Right kidney (tissue), 1 donor: ENCODE data around the gene BGN.

ENCODE experiments used
- DNase-seq: peaks from one replicate; pipeline ENCODE4 v3.0.0-alpha.2; 2016

Gene BGN

GRCh38 chrX:153504445-153505016, 9.8 kb downstream of the BGN start:
- DNase-seq: no peak

DNA sequence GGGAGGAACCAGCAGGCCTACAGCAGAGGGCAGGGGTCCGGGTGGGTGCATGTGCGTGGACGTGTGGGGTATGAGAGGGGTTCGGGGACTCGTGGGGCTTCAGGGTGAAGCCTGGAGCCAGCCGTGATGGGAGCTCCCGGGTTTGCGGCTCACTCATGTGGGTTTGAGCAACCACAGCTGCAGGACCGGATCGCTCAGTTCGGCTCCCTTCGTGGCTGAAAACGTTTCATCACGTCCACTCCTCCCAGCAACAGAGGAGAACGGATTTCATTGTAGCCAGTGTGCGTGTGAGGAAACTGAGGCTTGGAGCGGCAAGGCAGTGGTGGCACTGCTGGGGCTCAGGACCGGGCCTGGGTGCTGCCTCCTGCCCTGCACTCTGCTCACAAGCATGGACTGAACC, 10.6 kb downstream of the BGN start:
- no peak for DNase-seq

DNA sequence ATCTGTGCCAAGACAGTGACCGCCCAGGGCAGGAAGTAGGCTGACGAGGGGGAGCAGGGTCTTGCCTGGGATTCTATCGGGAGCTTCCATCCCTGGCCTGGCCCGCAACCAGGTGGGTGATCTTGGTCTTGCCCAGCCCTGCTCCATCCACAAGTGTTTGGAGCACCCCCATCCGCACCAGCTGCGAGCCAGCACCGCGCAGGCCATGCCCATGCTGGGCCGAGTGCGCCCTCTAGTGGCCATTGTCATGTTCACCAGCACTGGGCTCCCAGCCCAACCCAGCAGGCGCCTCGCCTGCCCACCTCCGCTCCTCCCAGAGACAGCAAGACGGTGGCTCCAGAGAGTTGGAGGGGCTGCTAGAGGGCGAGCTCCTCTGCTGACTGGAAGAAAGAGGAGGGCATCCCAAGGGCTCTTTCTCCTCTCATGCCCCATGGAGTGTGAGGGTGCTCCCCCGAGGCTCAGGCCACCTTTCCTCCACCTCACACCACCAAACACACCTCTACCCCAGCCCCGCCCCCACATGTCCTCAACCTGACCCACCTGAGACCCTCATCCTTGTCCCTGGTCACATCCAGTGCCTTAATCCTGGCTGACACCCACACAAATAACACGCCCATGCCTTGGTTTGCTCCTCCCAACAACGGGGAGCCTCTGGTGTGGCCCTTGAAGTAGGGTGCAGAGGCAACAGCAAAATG, 12.9 kb downstream of the BGN start:
- DNase-seq: peak; percentile 64

GRCh38 chrX:153509592-153509991, 14.8 kb downstream of the BGN start:
- DNase-seq: no peak

- no peak for DNase-seq
These were observed 15.6 kb downstream of the BGN start for GRCh38 chrX:153510383-153510782.

DNA sequence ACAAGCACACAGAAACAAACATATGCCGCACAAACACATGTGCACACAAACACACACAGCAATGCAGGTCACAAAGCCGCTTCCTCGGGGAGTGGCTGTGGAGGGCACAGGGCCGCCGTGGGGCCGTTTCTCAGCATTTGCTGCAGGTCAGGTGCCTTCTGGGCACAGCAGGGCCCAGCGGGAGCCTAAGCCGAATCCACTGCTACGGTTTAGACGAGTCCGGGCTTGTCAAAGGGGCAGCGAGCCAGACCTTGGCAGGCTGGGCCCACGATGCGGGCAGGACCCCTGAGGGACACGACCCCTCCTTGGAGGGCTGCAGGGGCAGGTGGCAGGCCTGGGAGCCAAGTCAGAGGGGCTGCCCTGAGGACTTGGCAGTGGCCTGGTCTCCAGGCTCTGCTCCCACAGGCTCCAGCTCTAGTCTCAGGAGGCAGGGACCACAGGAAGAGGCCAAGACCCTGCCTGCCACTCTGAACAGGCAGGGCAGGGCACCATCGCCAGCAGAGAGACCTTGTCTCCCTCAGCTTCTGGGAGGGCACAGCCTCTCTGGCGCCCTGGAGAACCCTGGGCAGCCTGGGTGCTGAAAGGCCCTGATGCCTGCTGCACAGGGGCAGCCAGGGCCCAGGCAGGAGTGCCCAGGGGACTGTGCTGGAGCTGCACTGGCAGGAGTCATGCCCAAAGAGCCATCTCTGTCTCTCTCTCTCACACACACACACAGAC, 17.2 kb downstream of the BGN start:
- DNase-seq: no peak

GRCh38 chrX:153512501-153512893, 17.7 kb downstream of the BGN start:
- no peak for DNase-seq

DNA sequence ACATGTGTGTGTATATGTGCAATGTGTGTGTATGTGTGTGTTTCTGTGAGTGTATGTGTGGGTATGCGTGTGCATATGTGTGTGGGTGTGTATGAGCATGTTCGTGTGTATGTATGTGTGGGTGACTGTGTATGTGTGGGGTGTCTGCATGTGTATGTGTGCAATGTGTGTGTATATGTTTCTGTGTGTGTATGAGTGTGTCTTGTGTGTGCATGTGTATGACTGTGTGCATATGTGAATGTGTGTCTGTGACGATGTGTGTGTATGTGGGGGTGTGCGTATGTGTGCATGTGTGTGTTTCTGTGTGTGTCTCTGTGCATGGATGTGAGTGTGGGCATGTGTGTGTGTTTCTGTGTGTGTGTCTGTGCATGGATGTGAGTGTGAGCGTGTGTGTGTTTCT, 18.5 kb downstream of the BGN start:
- no peak for DNase-seq

GRCh38 chrX:153514259-153514658, 19.5 kb downstream of the BGN start:
- no peak for DNase-seq

GRCh38 chrX:153515435-153515834, 20.7 kb downstream of the BGN start:
- no peak for DNase-seq

DNA sequence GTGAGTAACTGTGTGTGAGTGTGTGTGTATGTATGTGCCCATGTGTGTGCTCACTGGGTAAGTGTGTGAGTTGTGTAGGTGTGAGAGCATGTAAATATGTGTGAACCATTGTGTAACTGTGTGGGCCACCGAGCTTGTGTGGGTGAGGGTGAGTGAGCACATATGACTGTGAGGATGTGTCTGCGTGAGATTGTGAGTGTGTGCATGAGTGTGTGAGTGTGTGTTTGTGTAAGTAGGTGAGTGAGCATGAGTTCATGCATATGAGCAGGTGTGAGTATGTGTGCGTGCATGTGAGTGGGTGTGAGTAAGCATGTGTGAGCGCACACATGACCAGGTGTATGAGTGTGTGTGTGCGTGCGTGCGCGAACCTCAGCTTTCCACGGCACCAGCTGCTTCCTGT, 21.3 kb downstream of the BGN start:
- no peak for DNase-seq

DNA sequence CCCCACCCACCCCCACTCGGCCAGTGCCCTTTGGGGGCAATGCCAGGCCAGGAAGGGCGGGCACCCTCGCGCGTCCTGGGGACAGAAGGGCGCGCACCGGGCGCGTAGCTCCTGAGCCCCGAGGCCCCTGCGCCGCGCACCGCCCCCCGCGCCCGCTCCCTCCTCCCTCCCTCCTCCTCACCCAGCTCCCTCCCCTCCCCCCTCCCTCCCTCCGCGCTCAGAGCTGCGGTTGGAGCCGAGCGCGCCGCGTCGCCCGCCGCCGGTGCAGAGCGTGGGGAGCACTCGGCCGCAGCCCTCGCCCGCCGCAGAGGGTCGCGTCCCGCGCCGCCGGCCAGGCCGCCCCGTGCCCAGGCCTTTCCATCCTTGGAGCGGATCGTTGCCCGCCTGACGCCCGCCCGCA, 22.6 kb downstream of the BGN start, which contains the start of gene ATP2B3:
TSS of gene ATP2B3 (plus strand) at position 220 of the 400 bp plus-strand sequence. CDS start 18,606 bp downstream, outside the sequence.
- no peak for DNase-seq

DNA sequence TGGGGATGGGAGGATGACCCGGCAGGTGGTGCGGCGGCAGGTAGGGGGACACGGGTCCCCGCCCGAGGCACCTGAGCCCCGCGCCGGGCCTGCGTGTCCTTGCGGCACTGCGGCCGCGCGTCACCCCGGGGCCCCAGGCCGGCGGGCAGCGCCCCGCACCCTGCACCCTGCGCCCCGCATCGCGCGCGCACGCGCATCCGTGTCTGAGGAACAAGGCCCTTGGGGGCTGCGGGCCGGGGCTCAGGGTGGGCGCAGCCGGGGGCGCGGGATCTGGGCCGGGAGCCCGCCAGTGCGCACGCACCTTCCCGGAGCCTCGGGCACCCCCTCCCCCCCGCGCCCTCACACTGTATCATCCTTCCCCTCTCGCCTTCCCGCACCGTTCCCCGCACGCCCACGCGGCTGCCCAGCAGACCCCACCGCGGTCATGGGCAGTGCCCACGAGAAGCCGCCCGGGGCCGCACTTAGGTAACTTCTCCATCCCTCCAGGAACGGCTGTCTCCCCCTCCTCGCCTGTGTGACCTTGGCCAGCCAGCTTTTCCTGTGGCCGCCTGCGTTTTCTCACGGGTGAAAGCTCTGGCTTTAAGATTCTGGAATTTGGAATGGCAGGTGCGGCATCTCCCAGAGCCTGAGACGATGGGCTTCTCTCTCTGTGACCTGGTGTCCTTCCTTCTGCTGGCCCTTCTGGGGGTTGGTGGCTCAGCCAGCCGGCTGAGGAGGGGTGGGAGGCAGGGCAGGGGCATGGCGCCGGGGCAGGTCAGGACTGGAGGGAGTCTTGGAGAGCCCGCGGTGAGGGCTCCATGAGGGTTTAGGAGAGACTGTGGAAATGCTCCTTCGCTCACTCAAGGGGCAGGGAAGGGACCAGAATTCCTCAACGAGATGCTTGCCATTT, 23.4 kb downstream of the BGN start:
- no peak for DNase-seq

DNA sequence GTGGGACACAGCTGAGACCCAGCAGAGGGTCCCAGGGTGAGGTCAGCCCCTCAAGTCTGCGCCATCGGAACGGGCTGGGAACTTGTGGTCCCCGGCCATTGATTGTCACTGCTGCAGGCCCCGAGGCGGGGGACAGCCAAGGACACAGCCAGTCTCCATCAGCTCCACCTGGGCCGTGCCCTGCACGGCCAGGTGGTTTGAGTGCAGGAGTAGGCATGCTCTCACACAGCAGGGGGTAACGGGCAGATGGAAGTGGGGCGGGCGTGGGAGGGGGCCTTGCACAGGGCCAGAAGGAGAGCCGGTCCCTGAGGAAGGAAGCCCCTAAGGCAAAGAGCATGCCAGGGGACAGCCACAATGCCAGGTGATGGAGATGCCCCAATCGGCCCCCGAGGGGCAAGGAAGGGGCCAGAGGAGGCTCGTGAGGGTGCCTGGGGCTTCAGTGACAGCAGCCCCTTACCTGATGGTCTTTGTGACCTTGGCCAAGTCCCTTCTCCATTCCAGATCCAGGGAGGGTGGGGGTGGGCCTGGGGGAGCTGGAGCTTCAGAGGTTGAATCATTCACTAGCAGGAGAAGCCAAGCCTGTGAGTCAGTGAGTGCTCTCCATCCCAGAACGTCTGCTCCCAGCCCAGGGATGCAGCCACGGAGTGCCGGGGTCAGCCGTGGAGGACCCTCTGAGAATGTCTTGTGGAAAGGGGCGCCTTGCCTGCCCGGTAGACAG, 24.9 kb downstream of the BGN start:
- no peak for DNase-seq

DNA sequence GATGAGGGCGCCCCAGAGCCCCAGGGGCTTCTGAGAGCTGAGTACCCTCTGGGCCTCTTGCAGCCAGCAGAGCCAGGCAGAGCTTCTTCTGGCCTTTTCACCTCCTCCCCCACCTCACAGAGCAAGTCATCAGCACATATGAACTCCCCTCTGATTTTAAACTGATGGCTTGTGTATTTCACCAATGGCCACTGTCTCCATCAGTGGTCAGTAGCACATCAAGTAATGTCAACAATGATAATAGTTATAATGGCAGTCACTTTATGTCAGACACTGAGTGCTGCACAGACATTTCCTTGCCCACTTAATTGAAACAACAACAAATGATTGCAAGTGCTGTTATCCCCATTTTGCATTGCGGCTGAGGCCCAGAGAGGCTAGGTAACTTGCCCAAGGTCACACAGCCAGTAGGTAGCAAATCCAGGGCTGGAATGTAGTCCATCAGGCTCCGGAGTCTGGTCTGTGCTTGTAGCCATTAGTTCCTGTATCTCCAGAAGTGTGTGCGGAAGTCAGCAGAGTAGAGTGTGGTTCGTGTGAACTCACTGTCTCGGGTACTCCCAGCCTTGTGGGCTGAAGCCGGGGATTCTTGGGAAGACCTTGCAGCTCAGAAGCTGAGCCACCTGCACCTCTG, 25.6 kb downstream of the BGN start:
- no peak for DNase-seq

GRCh38 chrX:153521034-153521433, 26.3 kb downstream of the BGN start:
- no peak for DNase-seq

DNA sequence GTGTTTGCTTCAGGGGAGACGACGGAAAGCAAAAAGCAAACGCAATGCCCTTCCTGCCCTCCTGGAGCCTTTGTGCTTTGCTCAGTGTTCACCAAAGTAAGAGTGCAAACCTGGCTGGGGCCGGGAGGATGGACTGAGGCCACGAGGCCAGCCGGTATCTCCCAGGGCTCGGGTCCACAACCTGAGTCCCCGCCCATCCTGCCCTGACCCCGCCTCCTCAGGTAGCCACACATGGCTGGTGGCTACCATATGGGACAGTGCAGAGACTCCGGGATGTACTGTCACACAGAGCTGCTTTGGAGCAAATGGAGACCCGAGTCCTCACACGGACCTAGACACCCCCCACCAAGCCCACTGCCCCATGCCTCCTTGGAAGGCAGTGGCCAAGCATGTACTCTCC, 27.5 kb downstream of the BGN start:
- no peak for DNase-seq

GRCh38 chrX:153523269-153523668, 28.5 kb downstream of the BGN start:
- no peak for DNase-seq

- DNase-seq: no peak
These were observed 29.5 kb downstream of the BGN start for GRCh38 chrX:153524234-153524633.

- no peak for DNase-seq
These were observed 30.7 kb downstream of the BGN start for GRCh38 chrX:153525451-153525850.

GRCh38 chrX:153526042-153526441, 31.3 kb downstream of the BGN start:
- no peak for DNase-seq

DNA sequence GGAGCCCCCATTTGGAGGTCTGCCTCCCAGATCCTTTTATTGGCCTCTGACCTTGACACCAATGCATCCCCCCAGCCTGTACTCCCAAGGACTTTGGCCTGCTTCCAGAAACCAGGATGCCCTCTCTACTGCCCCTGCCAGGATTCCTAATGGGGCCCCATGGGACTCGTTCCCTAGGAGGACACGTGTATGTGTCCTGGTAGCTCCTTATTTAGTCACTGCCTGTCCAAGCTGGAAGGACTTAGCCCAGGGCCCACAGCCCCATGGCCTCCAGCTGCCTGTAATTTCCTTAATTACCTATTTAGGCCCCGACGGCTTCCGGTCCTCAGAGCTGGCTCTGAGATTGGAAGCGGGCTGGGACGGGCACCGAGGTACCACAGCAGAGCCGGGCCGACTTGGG, 32.0 kb downstream of the BGN start:
- DNase-seq: no peak
